Thoracic aorta (tissue), 2 donors: ENCODE measurements around the gene LRRC56. TPM values are rescaled to one million over a fixed set of nuclear protein-coding genes. Genes with fewer than 3 reads are reported as not detected.

Experiments used
- ATAC-seq: fragments of 150-250 bp; one replicate; pipeline ENCODE4 v1.8.0; 2017; ENCODE audit warnings: low read depth; ENCODE audit not compliant: insufficient number of reproducible peaks, low FRiP score
- DNase-seq: peaks from one replicate; pipeline ENCODE4 v3.0.0-alpha.2; 2020; ENCODE audit warnings: low spot score
- H3K27ac ChIP-seq, 2 donors: fragments of 200-600 bp; sonication (generic); 1 replicate in 1 of 2; 2 replicates in 1 of 2; pipeline ENCODE4 v1.5.1; 2016; ENCODE audit warnings: mild to moderate bottlenecking in 2 of 2, moderate library complexity in 2 of 2
- H3K27me3 ChIP-seq: fragments of 200-600 bp; sonication (generic); replicated peaks from 2 replicates; pipeline ENCODE4 v1.6.0; 2016; ENCODE audit warnings: mild to moderate bottlenecking; ENCODE audit not compliant: insufficient read depth
- H3K36me3 ChIP-seq: fragments of 200-600 bp; sonication (generic); one replicate; pipeline ENCODE4 v1.5.1; 2016
- H3K4me1 ChIP-seq, 2 donors: fragments of 200-600 bp; sonication (generic); 1 replicate in 1 of 2; 2 replicates in 1 of 2; pipeline versions ENCODE4 v1.5.1 to v1.6.0; 2016; ENCODE audit warnings: low read depth in 2 of 2, mild to moderate bottlenecking in 1 of 2; ENCODE audit not compliant: control insufficient read depth in 1 of 2
- H3K4me3 ChIP-seq: fragments of 200-600 bp; sonication (generic); 2 replicates; pipeline ENCODE4 v1.5.1; 2016; ENCODE audit warnings: mild to moderate bottlenecking
- H3K9me3 ChIP-seq: fragments of 200-600 bp; sonication (generic); 2 replicates; pipeline ENCODE4 v1.5.1; 2016
- CTCF ChIP-seq: fragments of 200-600 bp; sonication (generic); IDR thresholded peaks from one replicate; pipeline ENCODE4 v1.5.1; 2019; ENCODE audit warnings: antibody characterized with exemption
- total RNA-seq, 2 donors: library from RNA; depleted of rRNA; stranded (reverse); fragments of >200 nt; gene quantifications; one replicate each; pipeline versions ENCODE4 v1.1.0 to v1.2.3, GENCODE V29; 2016

Gene LRRC56
- total RNA-seq, 2 donors from 2014 or later: 0.41 TPM; not detected in 1

- Histone ChIP-seq H3K4me3 (no peak overlapping the region), H3K9me3 (no peaks in the 10 kb centered on the region), H3K27ac (no peak overlapping the region), H3K36me3 (no peaks in the 10 kb centered on the region), H3K27me3 (peaks cover 4% of the 10 kb centered on the region), H3K4me1 (peaks cover 5 to 6% of the 10 kb centered on the region in 2 donors)
- ATAC-seq (no peak), DNase-seq (no peak)
- no peak for TF ChIP-seq CTCF
Measured at GRCh38 chr11:550021-550745, 12.9 kb downstream of the LRRC56 start.

GRCh38 chr11:550746-551085, 13.4 kb downstream of the LRRC56 start:
- H3K9me3 ChIP-seq: no peaks in the 10 kb centered on the region
- H3K27me3 ChIP-seq: peaks cover 4% of the 10 kb centered on the region
- H3K4me1 ChIP-seq: peaks cover 7 to 12% of the 10 kb centered on the region in 2 donors
- ATAC-seq (no peak), DNase-seq (no peak)
- no peak for TF ChIP-seq CTCF
- no peak overlapping the region for H3K27ac ChIP-seq
- no peaks in the 10 kb centered on the region for H3K36me3 ChIP-seq
- H3K4me3 ChIP-seq: no peak overlapping the region

- Histone ChIP-seq H3K4me1 (peaks cover 7 to 16% of the 10 kb centered on the region in 2 donors), H3K36me3 (no peaks in the 10 kb centered on the region), H3K4me3 (no peak overlapping the region), H3K9me3 (no peaks in the 10 kb centered on the region), H3K27me3 (peaks cover 4% of the 10 kb centered on the region), H3K27ac (no peak overlapping the region)
- DNase-seq (no peak), ATAC-seq (no peak)
- no peak for TF ChIP-seq CTCF
Measured at GRCh38 chr11:551131-551530, 13.8 kb downstream of the LRRC56 start.

- no peaks in the 10 kb centered on the region for H3K9me3 ChIP-seq
- no peak for TF ChIP-seq CTCF
- H3K27me3 ChIP-seq: peaks cover 4% of the 10 kb centered on the region
- H3K36me3 ChIP-seq: no peaks in the 10 kb centered on the region
- no peak for ATAC-seq
- peaks cover 7 to 16% of the 10 kb centered on the region in 2 donors for H3K4me1 ChIP-seq
- DNase-seq: no peak
- no peak overlapping the region for H3K27ac ChIP-seq
- no peak overlapping the region for H3K4me3 ChIP-seq
Measured at GRCh38 chr11:551596-551995, 14.3 kb downstream of the LRRC56 start.

GRCh38 chr11:553083-553987, 16.0 kb downstream of the LRRC56 start:
- Histone ChIP-seq H3K9me3 (no peaks in the 10 kb centered on the region), H3K27ac (no peak overlapping the region), H3K27me3 (peaks cover 4% of the 10 kb centered on the region), H3K36me3 (no peaks in the 10 kb centered on the region), H3K4me1 (peaks cover 7 to 16% of the 10 kb centered on the region in 2 donors), H3K4me3 (no peak overlapping the region)
- TF ChIP-seq CTCF: no peak
- ATAC-seq (no peak), DNase-seq (no peak)
